ENCODE measurements around the gene CCR5AS.
"Not testable (repeated sequence)": the region's sequence is repeated elsewhere in the genome, so short reads cannot be mapped to it uniquely, and the experiment has no call there.

GRCh38 chr3:46430879-46431278 is 24.0 kb upstream of the CCR5AS start:
- TF ChIP-seq CTCF (IDR thresholded peaks at IDR 0.05; ENCODE audit: low read depth, low read length); EZH2phosphoT487 (IDR thresholded peaks at IDR 0.05; ENCODE audit: low read depth): not testable (repeated sequence)

Data from OCI-LY3 (cell line).